UCSD-AML1 (cell line): ENCODE measurements around the gene RAI1.

Experiments used
- DNase-seq: peaks from one replicate; lab custom pipeline; 2025; ENCODE audit not compliant: unreplicated experiment; lab: John Stamatoyannopoulos, UW

The RAI1 gene

GRCh38 chr17:17729620-17730249, 48.5 kb downstream of the RAI1 start:
- DNase-seq: no peak

- DNase-seq: no peak
These were observed 49.1 kb downstream of the RAI1 start for GRCh38 chr17:17730250-17730935.

DNA sequence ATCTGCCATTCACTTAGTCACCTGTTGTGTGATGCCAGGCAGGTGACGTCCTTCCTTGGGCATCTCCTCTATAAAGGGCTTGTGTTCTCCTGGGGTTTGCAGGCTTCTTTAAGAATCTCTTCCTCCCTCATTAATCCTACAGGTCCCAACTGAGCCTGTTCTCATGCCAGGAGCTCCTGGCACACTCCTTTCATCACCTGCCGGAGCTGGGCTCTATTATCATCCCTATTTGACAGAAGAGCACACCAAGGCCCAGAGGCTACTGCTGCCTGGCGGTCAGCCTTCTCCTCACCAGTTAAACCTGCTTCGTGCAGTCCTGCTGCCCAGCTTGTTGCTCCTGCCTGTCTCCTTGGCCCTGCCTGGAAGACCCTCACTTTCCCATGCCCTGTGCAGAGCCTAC, 51.2 kb downstream of the RAI1 start:
- no peak for DNase-seq

DNA sequence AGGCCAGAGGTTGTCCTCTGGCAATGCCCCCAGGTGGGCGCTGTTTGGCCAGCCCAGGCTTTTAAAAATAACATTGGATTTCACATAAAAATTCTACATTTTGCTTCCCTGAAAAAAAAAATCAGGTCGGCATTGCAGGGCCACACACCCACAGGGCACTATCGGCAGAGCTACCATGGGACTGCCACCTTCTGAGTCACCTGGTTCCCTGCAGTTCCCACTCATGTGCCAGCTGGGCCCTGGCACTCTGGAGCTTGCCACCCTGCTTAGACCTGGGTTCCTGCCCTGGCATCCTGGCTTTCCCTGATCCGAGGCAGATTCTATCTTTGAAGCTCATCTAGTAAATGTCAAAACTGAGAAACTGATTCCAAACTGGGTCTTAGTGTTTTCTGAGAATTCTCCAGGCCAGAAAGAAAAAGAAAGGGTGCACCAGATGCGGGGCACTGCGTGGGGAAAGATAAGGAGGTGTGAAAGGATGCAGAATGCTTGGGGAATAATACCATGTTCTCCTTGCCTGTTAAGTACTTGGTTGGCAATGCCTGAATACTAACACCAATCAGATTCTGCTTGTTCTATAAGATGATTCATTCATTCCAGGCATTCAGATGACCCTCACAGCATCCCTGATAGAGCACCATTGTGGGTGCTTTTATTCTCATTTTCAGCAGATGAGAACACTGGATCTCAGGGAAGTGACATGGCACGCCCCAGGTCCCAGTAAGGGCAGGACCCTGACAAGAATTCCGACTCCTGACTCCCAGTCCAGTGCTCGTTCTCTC, 51.8 kb downstream of the RAI1 start:
- no peak for DNase-seq

DNA sequence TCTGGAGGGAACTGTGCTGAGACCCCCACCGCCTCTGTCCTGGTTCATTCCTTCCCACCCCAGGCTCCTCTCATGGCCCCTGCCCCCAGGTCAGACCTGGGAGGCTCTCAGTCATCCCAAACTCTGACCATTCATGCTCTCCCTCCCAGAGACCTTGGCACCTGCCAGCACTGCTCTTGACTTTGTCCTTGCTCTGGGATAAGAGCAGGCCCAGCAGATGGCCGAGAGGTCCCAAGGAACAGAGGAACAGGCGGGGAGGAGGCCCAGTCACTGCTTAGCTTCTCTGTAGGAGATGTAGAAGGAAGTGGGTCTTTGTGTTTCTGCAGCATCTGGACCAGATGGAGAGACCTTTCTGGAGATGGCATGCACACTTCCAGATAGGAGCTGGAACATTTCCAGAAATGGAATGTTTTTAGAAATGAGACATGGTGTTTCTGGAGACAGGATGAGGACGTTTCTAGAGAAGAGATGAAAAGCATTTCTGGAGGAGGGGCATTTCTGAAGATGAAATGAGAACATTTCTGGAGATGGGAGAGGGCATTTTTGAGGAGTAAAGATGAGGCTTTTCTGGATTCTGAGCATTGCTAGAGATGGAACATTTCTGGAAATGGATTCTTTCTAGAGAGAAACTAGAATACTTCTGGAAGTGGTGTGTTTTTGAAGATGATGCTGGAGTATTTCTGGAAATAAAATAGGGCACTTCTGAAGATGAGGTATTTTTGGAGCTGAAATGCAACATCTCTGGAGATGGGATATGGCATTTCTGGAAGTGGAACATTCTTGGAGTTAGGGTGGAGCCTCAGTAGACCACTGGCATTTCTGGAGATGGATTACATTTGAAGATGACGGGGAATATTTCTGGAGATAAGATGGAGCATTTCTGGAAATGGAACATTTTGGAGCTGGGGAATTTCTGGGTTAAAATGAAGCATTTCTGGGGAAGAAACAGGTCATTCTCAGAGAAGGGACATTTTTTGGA, 55.2 kb downstream of the RAI1 start:
- no peak for DNase-seq

- no peak for DNase-seq
These were observed 57.0 kb downstream of the RAI1 start for GRCh38 chr17:17737961-17738894.

GRCh38 chr17:17738901-17739300, 57.6 kb downstream of the RAI1 start:
- DNase-seq: no peak

DNA sequence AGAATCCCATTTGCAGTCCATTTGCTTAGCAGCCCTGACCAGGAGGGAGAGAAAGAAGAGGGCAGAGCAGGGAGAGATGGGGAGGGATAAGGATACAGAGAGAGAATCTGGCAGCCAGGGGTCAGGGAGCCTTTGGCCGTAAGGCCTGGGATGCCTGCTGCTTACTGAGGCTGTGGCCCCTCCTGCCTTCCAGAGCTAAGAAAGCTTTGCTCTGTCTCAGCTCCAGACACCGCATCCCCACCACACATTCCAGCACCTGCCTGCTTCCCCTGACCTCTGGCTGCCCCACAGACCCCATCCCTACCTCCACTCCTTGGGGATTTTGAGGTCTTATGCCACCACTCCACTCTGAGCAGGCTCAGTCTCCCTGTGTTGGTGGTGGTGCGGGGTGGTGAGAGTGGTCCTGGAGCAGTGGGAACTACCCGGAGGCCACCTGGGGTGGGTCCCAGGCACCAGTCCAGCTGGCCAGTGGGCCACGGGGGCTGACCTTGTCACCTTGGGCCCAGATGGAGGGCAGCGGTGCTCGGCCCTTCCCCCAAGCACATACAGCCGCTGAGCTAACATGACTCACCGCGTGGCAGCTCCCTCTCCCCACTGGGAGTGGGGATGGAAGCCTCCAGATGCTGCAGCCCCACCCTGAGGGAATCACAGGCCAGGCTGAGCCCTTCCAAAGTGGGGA, 58.3 kb downstream of the RAI1 start:
- DNase-seq: no peak

DNA sequence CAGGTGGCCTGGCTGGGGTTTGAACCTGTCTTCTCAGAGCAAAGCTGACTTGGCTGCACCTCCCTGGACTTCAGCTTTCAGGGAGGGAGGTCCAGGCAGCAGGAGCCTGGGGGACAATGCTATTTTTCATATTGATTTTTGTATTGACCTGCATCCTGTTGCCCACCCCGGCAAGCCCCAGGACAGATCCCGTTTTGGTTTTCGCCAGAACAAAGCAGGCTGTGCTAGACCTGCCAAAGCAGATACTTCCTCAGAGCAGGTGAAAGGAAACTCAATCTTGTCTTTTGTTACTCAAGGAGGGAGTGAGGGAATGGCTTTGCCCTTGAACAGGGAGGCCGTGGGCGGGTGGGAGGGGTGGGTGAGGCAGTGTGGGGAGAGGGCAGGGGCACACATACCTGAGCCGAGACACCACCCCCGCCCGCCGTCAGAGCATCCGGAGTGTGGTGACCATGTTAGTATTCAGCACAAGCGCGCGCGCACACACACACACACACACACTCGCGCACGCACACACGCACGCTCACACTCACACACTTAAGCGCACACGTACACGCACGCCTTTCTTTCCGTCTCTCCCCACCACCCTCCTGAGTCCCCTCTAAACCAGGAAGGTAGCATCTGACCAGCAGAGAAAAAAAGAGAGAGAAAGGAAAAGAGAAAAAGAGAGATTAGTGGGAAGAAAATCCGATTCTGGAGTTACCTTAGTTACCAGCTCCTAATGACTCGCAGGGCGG, 59.5 kb downstream of the RAI1 start:
- DNase-seq: no peak

GRCh38 chr17:17741349-17742023, 60.2 kb downstream of the RAI1 start:
- DNase-seq: no peak

GRCh38 chr17:17742133-17742621, 60.9 kb downstream of the RAI1 start:
- DNase-seq: no peak

GRCh38 chr17:17742688-17743390, 61.6 kb downstream of the RAI1 start:
- no peak for DNase-seq

DNA sequence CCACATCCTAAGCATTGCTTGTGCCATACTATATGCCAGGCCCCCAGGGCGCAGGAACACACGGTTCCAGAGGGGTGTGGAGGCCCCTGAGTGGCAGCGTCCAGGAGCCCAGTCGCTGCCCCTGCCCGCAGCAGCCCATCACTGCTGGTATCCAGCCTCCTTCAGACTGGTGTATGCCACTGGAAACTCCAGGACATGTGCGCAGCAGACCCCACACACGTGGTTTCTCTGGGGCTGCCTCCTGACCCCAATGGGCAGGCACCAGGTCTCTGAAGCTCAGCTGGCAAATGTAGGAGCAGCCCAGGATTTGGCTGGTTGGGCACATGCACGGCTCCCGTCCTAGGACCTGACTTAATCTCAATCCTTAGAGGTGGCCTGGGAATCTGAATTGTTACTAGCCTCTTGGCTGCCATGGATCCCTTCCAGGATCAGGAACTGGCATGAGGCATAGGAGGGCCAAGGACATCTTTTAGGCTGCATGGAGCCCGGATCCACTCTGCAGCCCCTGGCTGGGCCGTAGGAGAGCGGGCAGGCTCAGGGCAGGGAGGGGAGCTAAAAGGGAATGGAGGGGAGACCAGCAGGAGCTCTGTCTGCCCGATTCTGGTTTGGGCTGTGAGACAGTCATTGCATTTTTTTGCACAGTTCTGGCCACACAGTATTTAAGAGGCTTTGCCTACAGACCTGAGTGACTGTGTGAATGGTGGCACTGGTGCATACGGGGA, 62.3 kb downstream of the RAI1 start:
- DNase-seq: no peak

- no peak for DNase-seq
These were observed 62.9 kb downstream of the RAI1 start for GRCh38 chr17:17744116-17744515.

- no peak for DNase-seq
These were observed 64.5 kb downstream of the RAI1 start for GRCh38 chr17:17745476-17746455.
